NB4 (cell line): ENCODE measurements around the gene LRCOL1.

ENCODE experiments used
- POLR2A ChIP-seq: IDR thresholded peaks from 2 replicates; pipeline ENCODE4 v1.6.1; 2011; ENCODE audit warnings: mild to moderate bottlenecking; ENCODE audit not compliant: insufficient read length; ENCODE audit errors: extremely low read depth
- TF ChIP-seq, protein P1 (sequence below): IDR thresholded peaks from one replicate; pipeline ENCODE4 v1.5.1; 2012; ENCODE audit warnings: low read depth, low read length
- TF ChIP-seq, protein P2 (sequence below): IDR thresholded peaks from 2 replicates; pipeline ENCODE4 v1.6.1; 2011; ENCODE audit warnings: low read depth, low read length

DNA sequence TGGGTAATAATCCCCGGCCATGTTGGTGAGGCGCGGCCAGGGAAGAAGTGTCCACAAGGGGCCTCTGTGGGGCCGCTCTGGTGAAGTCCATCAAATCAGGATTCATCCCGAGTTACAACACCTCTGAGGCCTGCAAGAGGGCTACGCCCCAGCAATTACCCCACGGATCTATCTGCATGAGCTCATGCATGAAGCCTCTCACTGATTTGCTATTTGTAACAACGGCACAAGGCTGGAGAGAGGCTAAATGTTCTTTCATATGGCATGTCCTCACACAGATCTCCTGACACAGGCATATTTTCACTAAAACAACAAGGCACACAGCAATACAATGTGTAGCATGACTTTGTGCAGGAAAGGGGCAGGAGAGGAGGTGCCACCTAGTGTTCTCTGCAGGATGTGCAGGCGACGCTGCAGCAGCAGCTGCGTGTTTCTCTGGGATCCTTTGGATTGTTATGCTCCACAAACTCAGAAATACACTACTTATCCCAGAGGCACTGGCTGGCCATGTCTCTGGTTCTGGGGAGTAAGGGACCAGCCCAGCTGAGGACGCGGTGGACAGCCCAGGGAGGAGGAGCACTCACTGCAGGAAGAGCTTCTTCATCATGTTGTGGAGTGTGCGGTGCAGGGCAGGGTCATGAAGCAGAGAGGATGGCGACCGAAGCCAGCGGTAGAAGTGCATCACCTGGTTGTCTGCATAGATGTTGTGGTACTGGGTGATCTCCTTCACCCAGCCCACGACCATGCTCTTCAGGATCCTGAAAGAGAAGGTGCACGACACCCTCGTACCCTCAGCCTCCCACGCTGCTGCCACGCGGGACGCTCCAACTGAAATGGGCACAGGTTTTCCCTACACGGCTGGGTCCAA is 28.4 kb upstream of the LRCOL1 start:
- TF ChIP-seq, protein P1, sequence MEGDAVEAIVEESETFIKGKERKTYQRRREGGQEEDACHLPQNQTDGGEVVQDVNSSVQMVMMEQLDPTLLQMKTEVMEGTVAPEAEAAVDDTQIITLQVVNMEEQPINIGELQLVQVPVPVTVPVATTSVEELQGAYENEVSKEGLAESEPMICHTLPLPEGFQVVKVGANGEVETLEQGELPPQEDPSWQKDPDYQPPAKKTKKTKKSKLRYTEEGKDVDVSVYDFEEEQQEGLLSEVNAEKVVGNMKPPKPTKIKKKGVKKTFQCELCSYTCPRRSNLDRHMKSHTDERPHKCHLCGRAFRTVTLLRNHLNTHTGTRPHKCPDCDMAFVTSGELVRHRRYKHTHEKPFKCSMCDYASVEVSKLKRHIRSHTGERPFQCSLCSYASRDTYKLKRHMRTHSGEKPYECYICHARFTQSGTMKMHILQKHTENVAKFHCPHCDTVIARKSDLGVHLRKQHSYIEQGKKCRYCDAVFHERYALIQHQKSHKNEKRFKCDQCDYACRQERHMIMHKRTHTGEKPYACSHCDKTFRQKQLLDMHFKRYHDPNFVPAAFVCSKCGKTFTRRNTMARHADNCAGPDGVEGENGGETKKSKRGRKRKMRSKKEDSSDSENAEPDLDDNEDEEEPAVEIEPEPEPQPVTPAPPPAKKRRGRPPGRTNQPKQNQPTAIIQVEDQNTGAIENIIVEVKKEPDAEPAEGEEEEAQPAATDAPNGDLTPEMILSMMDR, result peak; percentile 95
- no peak for TF ChIP-seq POLR2A
- TF ChIP-seq, protein P2, sequence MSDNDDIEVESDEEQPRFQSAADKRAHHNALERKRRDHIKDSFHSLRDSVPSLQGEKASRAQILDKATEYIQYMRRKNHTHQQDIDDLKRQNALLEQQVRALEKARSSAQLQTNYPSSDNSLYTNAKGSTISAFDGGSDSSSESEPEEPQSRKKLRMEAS, result no peak
